ENCODE results near the gene N4BP2. TPM values are rescaled to one million over a fixed set of nuclear protein-coding genes. Genes with fewer than 3 reads are reported as not detected.

The N4BP2 gene
- total RNA-seq, 1 donor from 2014 or later, result 29.8 TPM

- DNase-seq, result no peak
Measured at GRCh38 chr4:40193016-40193571, 136.4 kb downstream of the N4BP2 start.

DNA sequence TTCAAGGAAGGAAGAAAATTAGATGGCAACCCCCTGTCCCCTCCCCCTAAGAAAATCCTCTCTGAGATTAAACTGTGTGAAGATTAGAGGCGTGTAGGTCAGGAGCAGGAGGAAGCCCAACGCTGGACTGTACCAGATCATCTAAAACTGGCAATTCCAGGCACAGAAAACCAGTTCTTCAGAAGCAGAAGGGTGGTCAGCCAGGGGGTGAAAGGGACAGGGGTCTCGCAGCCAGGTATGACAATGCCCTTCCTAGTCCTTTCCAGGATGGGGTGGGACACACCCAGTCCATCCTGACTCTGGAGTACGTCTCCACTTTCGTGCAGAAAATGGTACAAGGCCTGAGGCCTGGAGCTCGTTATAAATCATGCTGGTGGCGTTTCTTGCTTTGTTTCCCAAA lies 136.9 kb downstream of the N4BP2 start:
- no peak for DNase-seq

- DNase-seq, result no peak
Measured at GRCh38 chr4:40194602-40195161, 138.0 kb downstream of the N4BP2 start.

- DNase-seq, result no peak
Measured at GRCh38 chr4:40195182-40196177, 138.8 kb downstream of the N4BP2 start.

DNA sequence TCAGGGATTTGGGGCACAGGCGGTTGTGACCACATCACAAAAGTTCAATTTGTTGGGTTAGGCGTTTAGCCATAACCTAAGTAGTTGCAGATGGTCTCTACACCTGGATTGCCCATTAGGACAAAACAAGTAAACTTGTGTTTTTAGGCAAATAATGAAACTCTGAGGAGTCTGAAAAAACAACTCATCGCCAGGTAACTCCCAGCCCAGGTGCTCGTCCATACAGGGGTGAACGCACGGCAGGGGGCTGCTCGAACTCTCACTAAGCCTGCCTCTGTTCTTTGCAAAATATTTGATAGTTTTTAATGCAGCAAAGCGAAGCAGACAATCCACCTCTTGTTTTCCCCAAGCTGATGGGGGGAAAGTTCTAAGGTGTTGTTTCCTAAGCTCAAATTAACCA lies 139.6 kb downstream of the N4BP2 start:
- DNase-seq, result no peak

DNA sequence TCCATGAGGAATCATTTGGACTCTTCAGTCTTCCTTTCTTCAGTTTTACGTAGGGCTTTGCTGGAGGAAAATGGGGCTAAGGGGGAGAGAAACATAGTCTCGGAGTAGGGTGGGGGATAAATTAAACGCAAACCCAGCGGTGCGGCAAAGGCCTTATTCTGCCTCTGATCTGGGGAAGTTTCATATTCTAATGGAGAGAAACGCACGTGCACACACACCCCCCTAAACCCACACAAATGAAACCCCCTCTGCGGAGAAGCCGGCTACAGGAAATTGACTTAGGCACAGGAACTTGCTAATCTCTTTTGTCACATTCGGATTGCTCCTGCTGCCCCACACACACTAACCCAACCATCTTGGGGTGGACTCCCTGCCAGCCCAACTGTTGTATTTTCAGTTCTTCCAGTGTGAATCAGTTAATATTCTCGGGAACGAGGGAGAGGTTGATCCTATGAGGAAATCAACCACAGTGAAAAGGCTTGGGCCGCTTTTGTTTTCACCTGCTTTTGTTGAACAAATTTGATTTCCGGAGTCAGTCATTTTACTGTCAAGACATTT lies 140.2 kb downstream of the N4BP2 start, which contains the start of gene RHOH:
RHOH (plus strand) TSS at position 308 of the 558 bp plus-strand sequence. CDS start 46,356 bp downstream, outside the sequence.
- DNase-seq, result no peak

GRCh38 chr4:40197879-40198689 lies 141.4 kb downstream of the N4BP2 start:
- DNase-seq, result no peak

- DNase-seq, result no peak
Measured at GRCh38 chr4:40199179-40199670, 142.6 kb downstream of the N4BP2 start.

- DNase-seq, result no peak
Measured at GRCh38 chr4:40199999-40200874, 143.6 kb downstream of the N4BP2 start.

GRCh38 chr4:40200875-40201801 lies 144.5 kb downstream of the N4BP2 start:
- no peak for DNase-seq

DNA sequence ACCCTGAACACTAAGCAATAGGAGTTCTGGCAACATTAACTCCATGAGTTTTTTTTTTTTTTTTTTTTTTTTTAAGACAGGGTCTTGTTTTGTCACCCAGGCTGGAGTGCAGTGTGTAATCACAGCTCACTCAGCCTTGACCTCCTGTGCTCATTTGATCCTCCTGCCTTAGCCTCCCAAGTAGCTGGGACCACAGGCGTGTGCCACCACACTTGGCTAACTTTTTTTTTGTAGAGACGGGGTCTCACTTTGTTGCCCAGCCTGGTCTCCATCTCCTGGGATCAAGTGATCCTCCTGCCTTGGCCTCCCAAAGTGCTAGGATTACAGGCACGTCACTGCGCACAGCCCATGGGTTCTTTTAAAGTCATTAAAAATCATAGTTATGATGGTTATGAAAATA lies 145.2 kb downstream of the N4BP2 start:
- DNase-seq, result no peak

DNA sequence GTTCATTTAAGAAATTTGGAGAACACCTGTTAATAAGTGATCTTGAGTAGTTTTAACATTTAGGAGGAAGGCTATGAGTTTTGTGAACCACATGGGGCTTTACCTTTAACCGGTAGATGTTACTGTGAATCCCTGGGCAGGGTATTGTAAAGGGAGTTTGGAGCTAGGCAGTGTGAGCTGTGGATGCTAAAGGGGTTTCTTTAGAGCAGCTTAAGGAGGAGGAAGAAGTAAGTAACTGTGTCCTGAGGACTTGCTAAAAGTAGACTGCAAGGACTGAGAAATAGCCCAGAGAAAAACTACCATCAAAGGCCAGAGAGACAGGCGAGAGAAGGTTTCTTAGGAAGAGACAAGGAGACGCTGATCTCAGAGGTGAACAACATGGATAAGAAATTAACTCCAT lies 145.8 kb downstream of the N4BP2 start:
- DNase-seq, result no peak

- DNase-seq, result no peak
Measured at GRCh38 chr4:40204507-40205258, 148.0 kb downstream of the N4BP2 start.

DNA sequence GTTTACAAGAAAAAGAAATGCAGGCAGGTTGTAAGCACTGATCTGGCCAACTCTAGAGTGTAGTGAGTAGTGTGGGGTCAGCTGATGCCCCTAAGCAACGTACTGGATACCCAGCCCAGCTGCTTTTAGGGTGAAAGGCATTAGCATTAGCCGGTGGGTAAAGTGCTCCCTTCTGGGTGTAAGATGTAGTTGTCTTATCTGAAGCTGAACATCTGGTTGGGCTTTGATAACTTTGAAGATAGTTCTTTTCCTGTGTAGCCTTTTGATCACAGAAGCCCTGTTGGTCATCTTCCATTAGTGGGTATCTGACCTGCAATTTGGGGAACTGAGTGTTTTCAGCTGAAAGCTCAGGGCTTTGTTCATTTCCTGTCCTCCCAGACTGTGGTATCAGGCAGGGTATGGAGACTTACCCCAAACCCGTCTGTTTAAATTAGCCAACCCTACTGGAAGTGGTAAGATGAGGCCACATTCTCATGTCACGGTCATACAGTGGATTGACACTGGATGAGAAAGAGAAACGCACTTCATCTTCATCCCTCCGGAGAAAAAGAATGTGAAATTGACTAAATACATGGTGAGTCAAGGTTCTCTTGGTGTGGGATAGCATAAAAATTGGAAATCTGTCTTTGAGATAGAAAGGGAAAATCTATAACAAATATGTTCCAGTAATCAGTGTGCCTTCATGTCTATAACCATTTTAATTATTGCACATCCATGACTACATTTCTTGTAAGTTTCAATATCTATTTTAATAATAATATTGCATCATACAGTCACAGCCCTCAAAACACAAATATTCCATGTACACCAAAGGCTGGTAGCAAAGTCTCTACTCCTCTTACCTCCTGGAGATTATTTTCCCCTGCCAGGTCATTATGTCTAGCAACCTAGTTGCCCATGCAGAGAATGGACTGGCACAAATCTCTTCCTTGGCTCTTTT lies 148.9 kb downstream of the N4BP2 start:
- DNase-seq, result no peak

- DNase-seq, result no peak
Measured at GRCh38 chr4:40206426-40206825, 149.8 kb downstream of the N4BP2 start.

Measured in skin of body (tissue), 2 donors.